ENCODE data around the gene TROAP. TPM values are rescaled to one million over a fixed set of nuclear protein-coding genes. Genes with fewer than 3 reads are reported as not detected.

TROAP gene
- total and polyA plus RNA-seq, 9 of the 15 experiments (the other 6 are each of a cell fraction or from before 2014, with no cell fraction given): 46.4 to 171 (median 59.8) TPM

DNA sequence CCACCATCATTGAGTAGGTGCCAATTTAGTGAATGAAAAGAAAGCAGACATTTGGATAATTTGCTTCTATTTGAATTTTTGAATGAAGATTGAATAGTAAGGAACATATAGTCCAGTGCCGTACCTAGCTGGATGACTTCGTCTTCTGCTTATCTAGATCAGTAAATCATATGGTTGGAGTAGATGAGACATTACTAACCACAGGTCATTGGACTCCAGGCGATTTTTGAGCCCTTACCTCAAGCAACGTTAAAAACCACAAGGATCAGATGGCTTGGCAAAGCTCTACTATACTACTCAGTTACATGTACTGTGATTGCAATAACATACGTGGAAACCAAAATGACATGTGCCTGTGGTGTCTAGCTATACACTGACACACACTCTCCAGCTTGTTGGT lies 42.5 kb downstream of the TROAP start (continued):
- TF ChIP-seq ZBTB40 (IDR thresholded peaks at IDR 0.05) (no peak), ZBTB40 (CRISPR knock-in tag; IDR thresholded peaks at IDR 0.05) (no peak), ZNF583 (CRISPR knock-in tag; IDR thresholded peaks at IDR 0.05) (no peak), L3MBTL2 (IDR thresholded peaks at IDR 0.05) (peak; percentile 60), FOXP4 (CRISPR knock-in tag; IDR thresholded peaks at IDR 0.05; ENCODE audit: borderline replicate concordance) (no peak), HOMEZ (CRISPR knock-in tag; IDR thresholded peaks at IDR 0.05) (no peak), E2F8 (IDR thresholded peaks at IDR 0.05; ENCODE audit: low read depth, partially characterized antibody) (no peak), ZBTB7A (IDR thresholded peaks at IDR 0.05; ENCODE audit: borderline replicate concordance, control insufficient read depth, low read depth, low read length) (no peak), PTTG1 (tag; IDR thresholded peaks at IDR 0.05; ENCODE audit: low read depth) (no peak), GATAD2B (IDR thresholded peaks at IDR 0.05; ENCODE audit: borderline replicate concordance) (no peak), PHF20 (IDR thresholded peaks at IDR 0.05; ENCODE audit: partially characterized antibody) (no peak), RFX7 (CRISPR knock-in tag; IDR thresholded peaks at IDR 0.05) (no peak), ZC3H11A (IDR thresholded peaks at IDR 0.05; ENCODE audit: low read depth, low read length) (no peak), ZNF239 (CRISPR knock-in tag; IDR thresholded peaks at IDR 0.05) (no peak)

Data from K562 (cell line).